Neural cell (in vitro differentiated cells): ENCODE measurements around the gene MDFIC. TPM values are rescaled to one million over a fixed set of nuclear protein-coding genes. Genes with fewer than 3 reads are reported as not detected.

Experiments used
- H2AFZ ChIP-seq: fragments of 200-600, 300-800 bp; sonication (generic), shearing (Covaris generic); 2 replicates; pipeline ENCODE4 v1.6.0; 2014; ENCODE audit warnings: low read depth, mild to moderate bottlenecking, antibody characterized with exemption, low read length, moderate library complexity
- H3F3A ChIP-seq: fragments of 200-600 bp; shearing (Covaris generic); 2 replicates; pipeline ENCODE4 v1.6.1; 2016; ENCODE audit warnings: mild to moderate bottlenecking, moderate library complexity, mixed read lengths, antibody characterized with exemption, low read length; ENCODE audit not compliant: insufficient read depth, poor library complexity, severe bottlenecking
- H3K27ac ChIP-seq: fragments of 200-600, 300-800 bp; sonication (generic), shearing (Covaris generic); 2 replicates; pipeline ENCODE4 v1.5.1; 2014; ENCODE audit warnings: mild to moderate bottlenecking, low read length, moderate library complexity
- H3K27me3 ChIP-seq: fragments of 300-800, 200-600 bp; sonication (generic), shearing (Covaris generic); 2 replicates; pipeline ENCODE4 v1.6.0; 2014; ENCODE audit warnings: mild to moderate bottlenecking, low read depth, low read length, moderate library complexity; ENCODE audit not compliant: insufficient read depth
- H3K36me3 ChIP-seq: fragments of 300-800, 200-600 bp; sonication (generic), shearing (Covaris generic); 2 replicates; pipeline ENCODE4 v1.5.1; 2014; ENCODE audit warnings: mild to moderate bottlenecking, antibody characterized with exemption, low read length, moderate library complexity; ENCODE audit not compliant: insufficient read depth
- H3K4me2 ChIP-seq: fragments of 300-800, 200-600 bp; sonication (generic), shearing (Covaris generic); 2 replicates; pipeline ENCODE4 v1.6.0; 2014; ENCODE audit warnings: mild to moderate bottlenecking, low read length
- H3K4me3 ChIP-seq: fragments of 300-800, 200-600 bp; sonication (generic), shearing (Covaris generic); 2 replicates; pipeline ENCODE4 v1.5.1; 2014; ENCODE audit warnings: mild to moderate bottlenecking, low read length, moderate library complexity
- H3K79me2 ChIP-seq: fragments of 200-600 bp; shearing (Covaris generic); replicated peaks from 2 replicates; pipeline ENCODE4 v1.6.0; 2014; ENCODE audit warnings: mild to moderate bottlenecking, low read length, moderate library complexity; ENCODE audit not compliant: insufficient read depth
- H3K9ac ChIP-seq: fragments of 300-800, 200-600 bp; sonication (generic), shearing (Covaris generic); 2 replicates; pipeline ENCODE4 v1.6.1; 2016; ENCODE audit warnings: mild to moderate bottlenecking, low read length, mixed read lengths
- H3K9me2 ChIP-seq: fragments of 200-600 bp; shearing (Covaris generic); 2 replicates; pipeline ENCODE4 v1.6.1; 2016; ENCODE audit warnings: mild to moderate bottlenecking, low read length, mixed read lengths; ENCODE audit not compliant: insufficient read depth
- H3K9me3 ChIP-seq: fragments of 200-600, 300-800 bp; sonication (generic), shearing (Covaris generic); 2 replicates; pipeline ENCODE4 v1.6.1; 2016; ENCODE audit warnings: mild to moderate bottlenecking, mixed run types, low read length, moderate library complexity, mixed read lengths
- H4K20me1 ChIP-seq: fragments of 200-600 bp; shearing (Covaris generic); 2 replicates; pipeline ENCODE4 v1.6.1; 2016; ENCODE audit warnings: mild to moderate bottlenecking, mixed run types; ENCODE audit not compliant: insufficient read depth
- EP300 ChIP-seq: fragments of 450-650 bp; conservative IDR thresholded peaks from 2 replicates; pipeline ENCODE4 v1.6.1; 2014; ENCODE audit warnings: antibody characterized with exemption, mild to moderate bottlenecking, moderate library complexity; ENCODE audit not compliant: poor library complexity, severe bottlenecking
- EZH2 ChIP-seq: fragments of 200-600, 300-800 bp; shearing (Covaris generic), sonication (generic); IDR thresholded peaks from 2 replicates; pipeline ENCODE4 v1.6.1; 2014; ENCODE audit warnings: antibody characterized with exemption, low read length, borderline replicate concordance, mild to moderate bottlenecking; ENCODE audit not compliant: insufficient read depth, poor library complexity, severe bottlenecking
- POLR2AphosphoS5 ChIP-seq: IDR thresholded peaks from 2 replicates; pipeline ENCODE4 v1.6.1; 2012
- RAD21 ChIP-seq: fragments of 450-650 bp; conservative IDR thresholded peaks from 2 replicates; pipeline ENCODE4 v1.6.1; 2014; ENCODE audit warnings: antibody characterized with exemption, mild to moderate bottlenecking, moderate library complexity
- REST ChIP-seq: IDR thresholded peaks from 2 replicates; pipeline ENCODE4 v1.6.1; 2012; ENCODE audit warnings: borderline replicate concordance
- SMC3 ChIP-seq: fragments of 450-650 bp; conservative IDR thresholded peaks from 2 replicates; pipeline ENCODE4 v1.6.1; 2014; ENCODE audit warnings: antibody characterized with exemption, mild to moderate bottlenecking, moderate library complexity; ENCODE audit not compliant: poor library complexity
- polyA plus RNA-seq: library from polyadenylated mRNA; depleted of rRNA; stranded (reverse); fragments of >200 nt; gene quantifications from 2 replicates; pipeline ENCODE4 v1.2.3, GENCODE V29; 2014

MDFIC gene
- polyA plus RNA-seq, 1 donor from 2014 or later: 0.85 TPM

DNA sequence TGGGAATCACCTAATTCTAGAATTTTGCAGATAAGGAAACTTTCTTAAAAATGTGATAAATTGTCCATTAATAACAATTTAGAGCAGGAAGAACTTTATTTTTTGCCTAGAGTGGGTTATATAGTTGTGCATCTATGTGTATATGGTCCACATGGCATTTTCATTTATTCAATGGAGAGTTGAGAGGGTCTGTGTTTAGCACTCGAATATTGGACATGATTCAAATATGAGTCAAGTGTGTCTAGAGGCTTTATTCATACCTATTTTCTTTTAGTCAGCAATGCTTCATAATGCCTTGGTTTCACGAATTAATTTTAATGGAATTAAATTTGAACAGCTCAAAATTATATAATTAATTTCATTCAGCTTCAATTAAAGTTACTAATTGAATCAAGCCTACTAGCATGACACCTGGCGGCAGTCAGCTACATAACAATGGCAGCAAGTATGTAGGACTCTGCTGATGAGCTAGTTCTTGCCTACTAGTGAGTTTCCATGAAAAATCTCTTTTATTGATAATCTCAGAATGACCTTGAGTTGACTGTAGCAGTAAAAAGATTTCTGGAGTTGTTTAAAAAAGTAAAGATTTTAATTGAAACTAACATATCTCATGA is 17.7 kb downstream of the MDFIC start:
- H3K27ac ChIP-seq: no peak overlapping the region
- no peak overlapping the region for H2AFZ ChIP-seq
- no peaks in the 10 kb centered on the region for H3K9me2 ChIP-seq
- H3F3A ChIP-seq: no peaks in the 10 kb centered on the region
- H3K79me2 ChIP-seq: no peaks in the 10 kb centered on the region
- TF ChIP-seq REST (no peak), SMC3 (no peak), RAD21 (no peak)
- no peaks in the 10 kb centered on the region for H4K20me1 ChIP-seq
- H3K4me2 ChIP-seq: no peak overlapping the region
- no peak overlapping the region for H3K9ac ChIP-seq
- H3K27me3 ChIP-seq: no peaks in the 10 kb centered on the region
- no peaks in the 10 kb centered on the region for H3K9me3 ChIP-seq
- H3K36me3 ChIP-seq: no peaks in the 10 kb centered on the region
- no peak overlapping the region for H3K4me3 ChIP-seq

DNA sequence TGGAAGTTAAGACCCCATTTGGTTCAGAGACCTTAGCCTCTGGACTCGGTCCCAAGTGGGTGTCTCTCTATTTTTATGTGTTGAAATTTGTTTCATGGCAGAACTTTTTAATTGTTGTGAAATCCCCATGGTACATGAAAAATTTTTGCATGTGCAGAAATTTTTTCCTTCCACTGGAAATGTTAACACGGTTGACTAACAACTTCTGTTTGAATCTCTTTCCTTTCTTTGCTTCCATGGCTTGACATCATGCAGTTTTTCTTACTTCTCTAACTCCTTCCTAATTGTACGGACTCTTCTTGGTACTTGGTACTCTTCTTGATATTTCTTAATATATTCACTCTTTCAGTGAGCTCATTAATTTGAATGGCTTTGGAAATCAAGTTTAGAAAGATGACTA is 18.3 kb downstream of the MDFIC start:
- no peaks in the 10 kb centered on the region for H3K79me2 ChIP-seq
- TF ChIP-seq EP300 (no peak), SMC3 (no peak)
- H3K36me3 ChIP-seq: no peaks in the 10 kb centered on the region
- H3K9ac ChIP-seq: no peak overlapping the region
- H4K20me1 ChIP-seq: no peaks in the 10 kb centered on the region
- H3K9me2 ChIP-seq: no peaks in the 10 kb centered on the region
- H3K9me3 ChIP-seq: no peaks in the 10 kb centered on the region
- H3K27me3 ChIP-seq: no peaks in the 10 kb centered on the region
- H3F3A ChIP-seq: no peaks in the 10 kb centered on the region
- no peak overlapping the region for H3K4me3 ChIP-seq
- H2AFZ ChIP-seq: no peak overlapping the region
- no peak overlapping the region for H3K4me2 ChIP-seq
- no peak overlapping the region for H3K27ac ChIP-seq

DNA sequence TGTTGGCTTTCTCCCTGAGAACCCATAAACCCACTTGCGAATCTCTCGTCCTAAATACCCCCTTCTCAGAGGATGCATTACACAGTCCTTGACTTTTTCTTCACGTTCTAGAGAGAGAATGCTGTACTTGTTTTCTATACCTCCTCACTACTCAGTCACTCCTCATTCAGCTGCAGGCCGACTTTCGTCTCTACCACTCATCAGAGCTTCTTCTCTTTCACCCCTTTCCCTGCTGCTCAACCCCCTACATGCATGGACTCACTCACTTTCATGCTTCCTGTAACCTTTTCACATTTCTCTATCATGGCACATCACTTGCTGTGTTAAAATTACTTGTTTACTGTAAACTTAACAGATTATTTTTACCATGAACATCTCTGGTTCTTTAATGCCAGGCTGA is 19.8 kb downstream of the MDFIC start:
- no peak overlapping the region for H3K4me2 ChIP-seq
- H4K20me1 ChIP-seq: no peaks in the 10 kb centered on the region
- no peaks in the 10 kb centered on the region for H3K36me3 ChIP-seq
- no peaks in the 10 kb centered on the region for H3K79me2 ChIP-seq
- H3F3A ChIP-seq: no peaks in the 10 kb centered on the region
- no peaks in the 10 kb centered on the region for H3K9me2 ChIP-seq
- no peak overlapping the region for H3K4me3 ChIP-seq
- no peak overlapping the region for H2AFZ ChIP-seq
- no peak overlapping the region for H3K9ac ChIP-seq
- no peaks in the 10 kb centered on the region for H3K9me3 ChIP-seq
- H3K27ac ChIP-seq: no peak overlapping the region
- TF ChIP-seq EZH2 (no peak), POLR2AphosphoS5 (no peak), EP300 (no peak), REST (no peak)
- H3K27me3 ChIP-seq: no peaks in the 10 kb centered on the region
